Stimulated activated memory B cell treated with anti-CD40 and anti-IgM and Interleukin-4, amounts not matched to agents 10 μg/mL and 1 μg/mL and 100 μg/mL, for 72 hours (primary cell): Measurements from ENCODE around the gene ADARB2.
"Not testable (repeated sequence)": the region's sequence is repeated elsewhere in the genome, so short reads cannot be mapped to it uniquely, and the experiment has no call there.

ENCODE experiments used
- ATAC-seq: fragments of 150-1000 bp; cut with Tn5 transposase; 2 replicates; pipeline ENCODE4 v1.10.0; 2021
- H3K27ac Mint-ChIP-seq: one replicate; pipeline ENCODE4 v1.8.0; 2022; ENCODE audit warnings: mild to moderate bottlenecking, mixed read lengths
- H3K27me3 Mint-ChIP-seq: one replicate; pipeline ENCODE4 v1.8.0; 2022; ENCODE audit warnings: mixed read lengths
- H3K36me3 Mint-ChIP-seq: one replicate; pipeline ENCODE4 v1.8.0; 2022; ENCODE audit warnings: mixed read lengths
- H3K4me1 Mint-ChIP-seq: one replicate; pipeline ENCODE4 v1.8.0; 2022; ENCODE audit warnings: mixed read lengths
- H3K4me3 Mint-ChIP-seq: one replicate; pipeline ENCODE4 v1.8.0; 2022; ENCODE audit warnings: mild to moderate bottlenecking, moderate library complexity, mixed read lengths
- H3K9me3 Mint-ChIP-seq: one replicate; pipeline ENCODE4 v1.8.0; 2022; ENCODE audit warnings: mixed read lengths

ADARB2 gene

DNA sequence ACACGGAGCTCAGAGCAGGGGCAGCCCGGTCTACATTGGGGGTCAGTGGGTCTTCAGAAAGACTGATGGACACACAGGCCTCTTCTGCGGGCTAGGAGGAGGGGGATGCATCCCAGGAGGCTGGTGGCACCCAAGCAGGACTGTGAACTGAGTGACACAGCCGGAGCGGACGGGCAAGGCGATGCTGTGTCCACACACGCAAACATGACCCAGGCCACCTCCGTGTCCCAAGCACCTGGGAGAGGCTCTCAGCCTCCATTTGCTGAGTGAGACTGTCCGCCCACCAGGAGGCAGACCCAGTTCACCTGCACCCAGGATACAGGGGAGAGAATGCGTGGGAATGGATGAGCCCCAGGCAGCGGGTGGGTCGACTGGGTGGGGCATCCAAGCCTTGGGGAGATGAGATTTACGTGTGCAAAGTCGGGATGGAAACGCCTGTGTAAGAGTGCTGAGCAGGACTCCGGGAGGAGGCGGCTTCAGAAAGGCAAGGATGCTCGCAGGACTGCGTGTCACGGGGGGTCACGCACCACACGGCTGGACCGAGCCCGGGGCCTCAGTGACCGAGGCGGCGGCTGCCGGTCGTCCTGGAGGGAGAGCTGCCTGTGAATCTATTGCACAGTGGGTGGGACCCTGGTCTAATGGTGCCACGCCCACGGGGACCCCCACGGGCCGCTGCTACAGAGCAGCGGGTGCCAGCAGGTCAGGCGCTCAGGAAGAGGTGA lies 262.8 kb downstream of the ADARB2 start:
- H3K27me3 Mint-ChIP-seq, result no peaks in the 10 kb centered on the region

GRCh38 chr10:1473874-1474273 lies 263.5 kb downstream of the ADARB2 start:
- Mint-ChIP-seq H3K27ac (peak overlapping the region; percentile 11), H3K9me3 (peaks cover 3% of the 10 kb centered on the region), H3K4me3 (no peak overlapping the region), H3K36me3 (no peaks in the 10 kb centered on the region), H3K27me3 (no peaks in the 10 kb centered on the region), H3K4me1 (peaks cover 43% of the 10 kb centered on the region)
- ATAC-seq, result no peak

More for the DNA sequence above, 262.8 kb downstream of the ADARB2 start:
- no peak overlapping the region for H3K4me3 Mint-ChIP-seq
- H3K4me1 Mint-ChIP-seq, result peaks cover 50% of the 10 kb centered on the region
- H3K36me3 Mint-ChIP-seq, result no peaks in the 10 kb centered on the region
- peaks cover 7% of the 10 kb centered on the region for H3K9me3 Mint-ChIP-seq
- peak; percentile 43 for ATAC-seq
- peak overlapping the region; percentile 11 for H3K27ac Mint-ChIP-seq

- H3K27me3 Mint-ChIP-seq, result no peaks in the 10 kb centered on the region
Observed at GRCh38 chr10:1472178-1472958, 265.0 kb downstream of the ADARB2 start.

GRCh38 chr10:1468811-1469210 lies 268.5 kb downstream of the ADARB2 start:
- H3K27ac Mint-ChIP-seq, result no peak overlapping the region
- H3K9me3 Mint-ChIP-seq, result no peaks in the 10 kb centered on the region
- H3K36me3 Mint-ChIP-seq, result no peaks in the 10 kb centered on the region
- ATAC-seq, result no peak
- H3K27me3 Mint-ChIP-seq, result no peaks in the 10 kb centered on the region
- no peak overlapping the region for H3K4me3 Mint-ChIP-seq
- H3K4me1 Mint-ChIP-seq, result peaks cover 39% of the 10 kb centered on the region

More at GRCh38 chr10:1472178-1472958, 265.0 kb downstream of the ADARB2 start:
- H3K4me3 Mint-ChIP-seq, result no peak overlapping the region
- ATAC-seq, result no peak
- no peak overlapping the region for H3K27ac Mint-ChIP-seq
- no peaks in the 10 kb centered on the region for H3K36me3 Mint-ChIP-seq
- H3K9me3 Mint-ChIP-seq, result no peaks in the 10 kb centered on the region
- peaks cover 43% of the 10 kb centered on the region for H3K4me1 Mint-ChIP-seq

GRCh38 chr10:1467334-1468076 lies 269.8 kb downstream of the ADARB2 start:
- Mint-ChIP-seq H3K4me3 (no peak overlapping the region), H3K36me3 (no peaks in the 10 kb centered on the region), H3K4me1 (peaks cover 39% of the 10 kb centered on the region), H3K27ac (no peak overlapping the region), H3K27me3 (no peaks in the 10 kb centered on the region), H3K9me3 (peaks cover 2% of the 10 kb centered on the region)
- ATAC-seq, result no peak

DNA sequence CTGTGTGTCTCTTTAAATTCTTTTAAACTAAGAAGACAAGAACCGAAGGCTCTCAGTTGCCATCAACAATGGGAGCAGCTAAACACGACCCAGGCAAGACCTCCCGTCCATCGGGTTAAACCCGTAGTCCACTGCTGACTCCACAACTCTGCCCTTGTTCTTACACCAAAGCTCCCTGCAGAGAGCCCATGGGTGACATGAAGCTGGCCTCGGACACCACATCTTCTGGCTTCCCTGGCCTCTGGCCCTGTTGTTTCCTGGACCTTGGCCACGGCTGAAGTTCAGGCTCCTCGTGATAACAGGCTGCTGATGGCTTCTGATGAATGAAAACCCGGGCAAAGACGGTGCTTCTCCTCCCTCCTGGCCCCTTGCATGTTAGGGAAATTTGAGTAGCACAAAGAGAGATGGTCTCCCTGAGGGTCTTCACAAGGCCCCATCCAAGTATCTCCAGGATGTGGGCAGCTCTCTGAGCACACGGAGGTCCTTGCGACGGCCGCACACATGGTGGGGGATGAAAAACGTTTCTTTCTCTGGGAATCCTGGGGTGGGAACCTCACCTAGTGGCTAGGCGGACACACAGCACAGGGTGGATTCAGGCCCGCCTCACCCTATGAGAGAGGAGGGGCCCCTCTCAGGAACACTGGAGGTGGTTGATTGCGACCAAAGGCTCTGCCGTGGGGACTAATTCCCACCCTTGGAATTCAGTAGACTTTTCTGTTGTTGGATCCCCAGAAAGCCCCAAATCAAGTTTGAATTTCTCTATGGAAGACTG lies 271.1 kb downstream of the ADARB2 start:
- Mint-ChIP-seq H3K4me1 (peaks cover 44% of the 10 kb centered on the region), H3K4me3 (peak overlapping the region; percentile 59), H3K27me3 (no peaks in the 10 kb centered on the region), H3K9me3 (peaks cover 4% of the 10 kb centered on the region), H3K27ac (peak overlapping the region; percentile 41), H3K36me3 (no peaks in the 10 kb centered on the region)
- ATAC-seq, result no peak

DNA sequence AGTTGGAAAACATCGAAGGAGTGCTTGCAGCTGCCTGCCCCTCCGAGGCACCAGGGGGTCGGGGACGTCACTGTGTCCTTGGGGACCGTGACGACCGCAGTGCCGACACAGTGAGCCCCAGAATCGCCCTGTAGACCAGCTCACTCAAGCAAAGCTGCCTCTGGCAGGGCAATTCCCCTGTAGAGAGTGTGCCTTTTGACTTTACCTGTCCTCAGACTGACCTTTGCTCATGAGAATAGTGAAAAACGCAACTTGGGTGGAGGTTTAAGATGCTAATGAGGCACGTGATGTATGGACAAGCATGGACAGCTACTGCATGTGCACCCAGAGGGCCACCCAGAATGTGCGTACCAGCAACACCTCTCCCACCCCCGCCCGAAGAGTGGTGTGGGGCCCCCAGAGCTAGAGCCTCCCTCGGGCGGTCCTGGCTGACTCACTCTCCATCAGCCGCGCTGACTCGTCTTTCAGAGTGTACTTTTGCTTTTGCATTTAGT lies 271.9 kb downstream of the ADARB2 start:
- Mint-ChIP-seq H3K9me3 (peaks cover 4% of the 10 kb centered on the region), H3K36me3 (no peaks in the 10 kb centered on the region), H3K4me3 (peak overlapping the region; percentile 59), H3K27ac (peak overlapping the region; percentile 41), H3K27me3 (no peaks in the 10 kb centered on the region), H3K4me1 (peaks cover 48% of the 10 kb centered on the region)
- peak; percentile 89 for ATAC-seq

- no peaks in the 10 kb centered on the region for H3K36me3 Mint-ChIP-seq
- peak overlapping the region; percentile 59 for H3K4me3 Mint-ChIP-seq
- peak; percentile 7 for ATAC-seq
- peaks cover 4% of the 10 kb centered on the region for H3K9me3 Mint-ChIP-seq
- peak overlapping the region; percentile 41 for H3K27ac Mint-ChIP-seq
- H3K4me1 Mint-ChIP-seq, result peaks cover 48% of the 10 kb centered on the region
- H3K27me3 Mint-ChIP-seq, result no peaks in the 10 kb centered on the region
Observed at GRCh38 chr10:1464881-1465417, 272.4 kb downstream of the ADARB2 start.

DNA sequence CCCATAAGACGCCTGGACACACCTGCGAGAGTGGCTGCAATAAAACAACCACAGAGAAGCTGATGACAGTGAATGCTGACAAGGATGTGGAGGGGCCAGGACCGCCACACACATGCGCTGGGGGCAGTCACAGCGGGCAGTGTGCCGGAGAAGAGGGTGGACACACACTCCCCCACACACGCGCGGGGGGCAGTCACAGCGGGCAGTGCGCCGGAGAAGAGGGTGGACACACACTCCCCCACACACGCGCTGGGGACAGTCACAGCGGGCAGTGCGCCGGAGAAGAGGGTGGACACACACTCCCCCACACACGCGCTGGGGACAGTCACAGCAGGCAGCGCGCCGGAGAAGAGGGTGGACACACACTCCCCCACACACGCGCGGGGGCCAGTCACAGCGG lies 273.4 kb downstream of the ADARB2 start:
- H3K36me3 Mint-ChIP-seq, H3K4me3 Mint-ChIP-seq, H3K27me3 Mint-ChIP-seq, ATAC-seq, H3K9me3 Mint-ChIP-seq: not testable (repeated sequence)
- peak overlapping the region; percentile 48 for H3K27ac Mint-ChIP-seq
- H3K4me1 Mint-ChIP-seq, result peaks cover 48% of the 10 kb centered on the region

GRCh38 chr10:1462994-1463633 lies 274.2 kb downstream of the ADARB2 start:
- Mint-ChIP-seq H3K36me3 (no peaks in the 10 kb centered on the region), H3K4me3 (no peak overlapping the region), H3K4me1 (peaks cover 53% of the 10 kb centered on the region), H3K27ac (peak overlapping the region; percentile 48), H3K9me3 (peaks cover 4% of the 10 kb centered on the region), H3K27me3 (no peaks in the 10 kb centered on the region)
- ATAC-seq, result no peak

GRCh38 chr10:1462521-1462920 lies 274.8 kb downstream of the ADARB2 start:
- Mint-ChIP-seq H3K4me3 (no peak overlapping the region), H3K4me1 (peaks cover 59% of the 10 kb centered on the region), H3K27ac (peak overlapping the region; percentile 48), H3K9me3 (peaks cover 4% of the 10 kb centered on the region), H3K27me3 (no peaks in the 10 kb centered on the region), H3K36me3 (no peaks in the 10 kb centered on the region)
- ATAC-seq, result no peak

GRCh38 chr10:1462032-1462431 lies 275.3 kb downstream of the ADARB2 start:
- Mint-ChIP-seq H3K9me3 (peaks cover 4% of the 10 kb centered on the region), H3K27me3 (no peaks in the 10 kb centered on the region), H3K36me3 (no peaks in the 10 kb centered on the region), H3K27ac (no peak overlapping the region), H3K4me3 (no peak overlapping the region), H3K4me1 (peaks cover 61% of the 10 kb centered on the region)
- no peak for ATAC-seq

GRCh38 chr10:1461016-1461415 lies 276.3 kb downstream of the ADARB2 start:
- Mint-ChIP-seq H3K4me3 (no peak overlapping the region), H3K9me3 (peaks cover 7% of the 10 kb centered on the region), H3K4me1 (peaks cover 61% of the 10 kb centered on the region), H3K27me3 (no peaks in the 10 kb centered on the region), H3K36me3 (no peaks in the 10 kb centered on the region), H3K27ac (no peak overlapping the region)
- no peak for ATAC-seq

DNA sequence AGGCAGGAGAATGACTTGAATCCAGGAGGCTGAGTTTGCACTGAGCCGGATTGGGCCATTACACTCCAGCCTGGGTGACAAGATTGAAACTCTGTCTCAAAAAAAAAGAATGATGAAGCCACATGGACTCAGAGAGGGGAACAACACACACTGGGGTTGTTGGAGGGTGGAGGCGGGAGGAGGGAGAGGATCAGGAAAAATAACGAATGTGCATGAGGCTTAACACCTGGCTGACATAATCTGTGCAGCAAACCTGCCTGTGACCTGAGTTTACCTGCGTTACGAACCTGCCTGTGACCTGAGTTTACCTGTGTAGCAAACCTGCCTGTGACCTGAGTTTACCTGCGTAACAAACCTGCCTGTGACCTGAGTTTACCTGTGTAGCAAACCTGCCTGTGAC lies 277.7 kb downstream of the ADARB2 start:
- peaks cover 57% of the 10 kb centered on the region for H3K4me1 Mint-ChIP-seq
- not testable (repeated sequence) for ATAC-seq, H3K4me3 Mint-ChIP-seq, H3K27me3 Mint-ChIP-seq, H3K9me3 Mint-ChIP-seq, H3K27ac Mint-ChIP-seq, H3K36me3 Mint-ChIP-seq
